HG02981 (cell line): ENCODE data around the gene PRKAG2.
"Not testable (repeated sequence)": the region's sequence is repeated elsewhere in the genome, so short reads cannot be mapped to it uniquely, and the experiment has no call there.

Source experiments
- ATAC-seq: cut with Tn5 transposase; IDR thresholded peaks from one replicate; pipeline ENCODE4 v1.9.1; 2021; ENCODE audit warnings: mild to moderate bottlenecking, moderate library complexity; ENCODE audit not compliant: unreplicated experiment

The PRKAG2 gene

GRCh38 chr7:151837285-151838042, 39.5 kb downstream of the PRKAG2 start:
- no peak for ATAC-seq

GRCh38 chr7:151836927-151837205, 40.0 kb downstream of the PRKAG2 start:
- no peak for ATAC-seq

GRCh38 chr7:151836191-151836926, 40.6 kb downstream of the PRKAG2 start:
- no peak for ATAC-seq

- no peak for ATAC-seq
These were observed 41.3 kb downstream of the PRKAG2 start for GRCh38 chr7:151835636-151836035.

GRCh38 chr7:151834271-151835035, 42.5 kb downstream of the PRKAG2 start:
- no peak for ATAC-seq

GRCh38 chr7:151833691-151834090, 43.2 kb downstream of the PRKAG2 start:
- no peak for ATAC-seq

GRCh38 chr7:151833213-151833651, 43.7 kb downstream of the PRKAG2 start:
- ATAC-seq: no peak

GRCh38 chr7:151832656-151833055, 44.3 kb downstream of the PRKAG2 start:
- ATAC-seq: no peak

- ATAC-seq: no peak
These were observed 44.8 kb downstream of the PRKAG2 start for GRCh38 chr7:151832138-151832537.

GRCh38 chr7:151831606-151832005, 45.3 kb downstream of the PRKAG2 start:
- no peak for ATAC-seq

- no peak for ATAC-seq
These were observed 46.6 kb downstream of the PRKAG2 start for GRCh38 chr7:151830121-151830830.

- ATAC-seq: no peak
These were observed 47.2 kb downstream of the PRKAG2 start for GRCh38 chr7:151829707-151830106.

- ATAC-seq: no peak
These were observed 49.3 kb downstream of the PRKAG2 start for GRCh38 chr7:151827620-151828019.

GRCh38 chr7:151826316-151826715, 50.6 kb downstream of the PRKAG2 start:
- ATAC-seq: not testable (repeated sequence)

- ATAC-seq: no peak
These were observed 51.2 kb downstream of the PRKAG2 start for GRCh38 chr7:151825721-151826120.

GRCh38 chr7:151824373-151824933, 52.5 kb downstream of the PRKAG2 start:
- ATAC-seq: no peak

- no peak for ATAC-seq
These were observed 53.1 kb downstream of the PRKAG2 start for GRCh38 chr7:151823566-151824372.

GRCh38 chr7:151822541-151823181, 54.3 kb downstream of the PRKAG2 start:
- ATAC-seq: no peak

- ATAC-seq: no peak
These were observed 54.9 kb downstream of the PRKAG2 start for GRCh38 chr7:151821806-151822540.
